Renal cortical epithelial cell (primary cell): Measurements from ENCODE around the gene ANK3. TPM values are rescaled to one million over a fixed set of nuclear protein-coding genes. Genes with fewer than 3 reads are reported as not detected.
"Not testable (repeated sequence)": the region's sequence is repeated elsewhere in the genome, so short reads cannot be mapped to it uniquely, and the experiment has no call there.

Experiments
- DNase-seq: peaks from one replicate; pipeline ENCODE4 v3.0.0-alpha.2; 2011; ENCODE audit warnings: low read depth
- total RNA-seq: library from RNA; depleted of rRNA; stranded (reverse); fragments of >200 nt; gene quantifications from 2 replicates; pipeline ENCODE4 v1.2.3, GENCODE V29; 2014

ANK3 gene
- total RNA-seq, 1 donor from 2014 or later: 68.6 TPM

GRCh38 chr10:60096761-60097513, 292.7 kb downstream of the ANK3 start:
- DNase-seq: peak; percentile 25

DNA sequence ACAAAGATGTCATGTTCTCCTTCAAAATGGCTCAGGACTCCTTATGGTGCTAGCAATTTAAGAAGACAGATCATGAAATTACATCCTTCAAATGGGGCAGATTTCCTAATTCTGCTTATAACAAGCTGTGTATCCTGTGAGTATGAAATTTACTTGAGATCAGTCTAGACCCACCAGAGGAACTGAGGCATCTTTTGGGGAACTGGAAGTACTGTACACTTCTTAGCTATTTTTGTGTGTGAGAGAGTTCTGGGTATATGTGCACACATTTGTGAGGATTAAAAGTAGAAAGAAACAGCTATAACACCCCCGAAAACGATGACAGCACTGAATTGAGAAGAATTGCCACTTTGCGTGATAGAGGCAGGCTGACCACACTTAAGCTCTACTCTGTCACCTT, 296.4 kb downstream of the ANK3 start:
- DNase-seq: no peak

- no peak for DNase-seq
Observed at GRCh38 chr10:60086862-60087261, 302.8 kb downstream of the ANK3 start.

GRCh38 chr10:60086421-60086820, 303.3 kb downstream of the ANK3 start:
- no peak for DNase-seq

- no peak for DNase-seq
Observed at GRCh38 chr10:60082744-60083344, 306.8 kb downstream of the ANK3 start.

- no peak for DNase-seq
Observed at GRCh38 chr10:60082341-60082740, 307.3 kb downstream of the ANK3 start.

DNA sequence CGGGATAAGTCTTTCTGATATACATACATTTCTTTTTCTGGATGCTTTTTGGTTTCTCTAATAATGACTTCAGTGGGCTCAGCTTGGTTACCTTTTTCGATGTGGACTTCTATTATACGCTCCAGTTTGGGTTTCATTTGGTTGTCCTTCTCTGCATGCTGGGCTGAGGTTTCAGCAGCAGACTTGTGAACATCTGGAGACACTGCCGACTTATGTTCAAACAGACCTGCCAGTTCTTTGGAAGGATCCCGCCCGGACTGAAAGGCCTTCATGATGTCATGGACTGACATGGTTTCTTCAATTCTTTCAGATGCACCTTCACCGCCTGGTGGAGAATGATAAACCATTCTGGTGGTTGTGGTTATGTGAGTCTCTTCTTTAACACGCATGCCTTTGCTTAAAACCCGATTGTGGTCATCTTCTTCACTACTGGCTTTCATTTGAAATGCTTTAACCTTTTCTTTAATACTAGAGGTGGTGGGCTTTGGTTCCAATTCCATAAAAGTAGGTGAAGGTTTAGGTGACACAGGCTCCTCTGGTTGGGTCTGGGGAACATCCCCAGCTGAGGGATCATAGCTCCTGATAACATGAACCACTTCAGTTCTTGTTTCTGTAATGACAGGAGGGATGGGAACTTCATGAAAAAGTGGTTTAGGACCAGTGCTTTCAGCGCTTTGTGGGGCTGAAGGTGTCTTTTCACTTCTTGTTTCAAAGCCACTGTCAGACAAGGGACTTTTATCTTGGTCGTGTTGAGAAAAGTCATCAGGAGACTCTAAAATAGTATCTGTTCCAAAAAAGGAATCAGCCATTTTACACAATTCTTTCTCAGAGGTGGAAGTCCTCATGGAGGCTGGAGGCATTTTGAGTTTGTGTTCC, 315.7 kb downstream of the ANK3 start:
- DNase-seq: no peak

- DNase-seq: no peak
Observed at GRCh38 chr10:60073397-60073780, 316.3 kb downstream of the ANK3 start.

- no peak for DNase-seq
Observed at GRCh38 chr10:60069311-60069710, 320.4 kb downstream of the ANK3 start.

DNA sequence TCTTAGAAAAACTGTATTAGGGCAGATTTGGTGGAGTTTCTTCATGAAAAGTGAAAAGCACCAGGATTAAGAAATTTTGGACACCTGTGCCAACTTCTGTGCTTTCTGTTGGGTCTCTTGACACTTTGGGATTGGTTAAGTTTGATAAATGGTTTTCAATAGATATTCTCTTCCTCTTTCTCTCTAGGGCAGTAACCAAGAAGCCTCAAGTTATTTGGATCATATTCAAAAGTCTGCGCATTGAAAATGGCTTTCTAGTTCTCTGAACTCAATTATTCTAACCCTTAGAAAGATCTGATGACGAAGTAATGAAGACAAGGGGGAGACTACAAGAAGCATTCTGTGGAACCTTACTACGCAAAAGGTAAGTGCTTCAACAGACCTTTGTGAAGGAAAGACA, 339.3 kb downstream of the ANK3 start:
- no peak for DNase-seq

GRCh38 chr10:60048091-60048501, 341.6 kb downstream of the ANK3 start:
- peak; percentile 72 for DNase-seq

GRCh38 chr10:60045571-60045970, 344.1 kb downstream of the ANK3 start:
- DNase-seq: no peak

DNA sequence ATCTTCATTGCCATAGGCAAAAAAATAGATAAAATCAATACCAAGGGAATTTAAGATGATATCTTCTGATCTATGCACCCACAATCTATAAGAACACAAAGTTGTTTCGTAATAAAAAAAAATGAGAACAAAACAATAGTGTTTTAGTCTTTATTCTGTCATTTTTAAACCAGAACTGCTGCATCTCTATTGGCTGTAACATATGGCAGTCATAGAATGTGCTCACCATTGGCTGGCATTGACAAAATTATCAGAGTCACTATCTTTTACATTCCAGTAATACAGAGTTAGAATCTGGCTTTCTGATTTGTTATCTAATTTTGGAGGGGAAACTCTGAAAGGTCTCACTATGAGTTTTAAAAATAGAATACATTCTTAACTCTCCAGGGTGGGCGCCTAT, 344.7 kb downstream of the ANK3 start:
- no peak for DNase-seq

DNA sequence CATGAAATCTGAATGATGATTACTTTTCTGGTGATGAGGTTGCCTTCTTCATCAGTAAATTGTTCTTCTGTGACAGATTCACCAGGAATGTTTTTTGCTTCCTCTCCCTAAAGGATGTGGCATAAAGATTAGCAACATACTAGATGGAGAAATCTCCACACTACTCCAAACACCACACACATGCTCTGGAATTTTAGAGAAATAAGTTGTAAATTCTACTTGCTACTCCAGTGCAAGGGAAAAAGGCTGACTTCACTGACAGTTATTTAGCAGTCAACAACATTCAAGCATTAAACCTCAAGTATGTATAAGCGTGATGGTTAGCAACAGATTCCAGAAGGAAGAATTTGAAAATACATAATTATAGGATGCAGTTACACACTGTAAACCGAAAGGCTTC, 345.4 kb downstream of the ANK3 start:
- no peak for DNase-seq

DNA sequence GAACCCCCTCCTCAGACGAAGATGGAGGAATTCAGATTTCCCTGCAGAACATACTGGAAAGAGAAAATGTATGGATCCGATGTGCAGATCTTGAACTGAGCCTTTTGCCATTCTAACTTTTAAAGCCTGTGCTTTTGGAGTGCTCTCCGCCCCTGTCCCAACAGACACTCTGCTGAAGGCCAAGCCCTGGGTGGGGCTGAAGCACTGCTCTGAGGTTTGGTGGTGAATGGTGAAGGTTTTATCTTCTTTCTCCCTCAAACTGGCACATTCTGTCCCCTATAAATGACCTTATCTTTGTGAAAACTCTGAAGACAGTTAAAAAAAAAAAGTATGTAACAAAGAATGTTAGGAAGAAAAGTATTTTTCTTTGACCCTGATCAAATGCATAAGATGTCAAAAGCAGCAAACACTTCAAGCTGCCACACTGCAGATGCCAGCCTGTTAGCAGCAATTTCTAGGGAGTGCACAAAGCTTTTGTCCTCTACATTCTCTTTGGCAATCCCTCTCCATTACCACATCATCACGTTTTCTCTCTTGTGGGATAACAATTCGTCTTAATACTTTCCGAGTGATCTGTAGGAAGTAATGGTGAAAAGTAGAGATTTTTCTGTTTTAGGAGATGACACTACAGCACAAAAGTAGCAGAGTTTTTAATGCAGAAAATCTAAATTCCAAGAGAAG, 346.0 kb downstream of the ANK3 start:
- DNase-seq: no peak

GRCh38 chr10:60042914-60043313, 346.8 kb downstream of the ANK3 start:
- DNase-seq: peak; percentile 42

GRCh38 chr10:60042262-60042661, 347.4 kb downstream of the ANK3 start:
- DNase-seq: peak; percentile 38

DNA sequence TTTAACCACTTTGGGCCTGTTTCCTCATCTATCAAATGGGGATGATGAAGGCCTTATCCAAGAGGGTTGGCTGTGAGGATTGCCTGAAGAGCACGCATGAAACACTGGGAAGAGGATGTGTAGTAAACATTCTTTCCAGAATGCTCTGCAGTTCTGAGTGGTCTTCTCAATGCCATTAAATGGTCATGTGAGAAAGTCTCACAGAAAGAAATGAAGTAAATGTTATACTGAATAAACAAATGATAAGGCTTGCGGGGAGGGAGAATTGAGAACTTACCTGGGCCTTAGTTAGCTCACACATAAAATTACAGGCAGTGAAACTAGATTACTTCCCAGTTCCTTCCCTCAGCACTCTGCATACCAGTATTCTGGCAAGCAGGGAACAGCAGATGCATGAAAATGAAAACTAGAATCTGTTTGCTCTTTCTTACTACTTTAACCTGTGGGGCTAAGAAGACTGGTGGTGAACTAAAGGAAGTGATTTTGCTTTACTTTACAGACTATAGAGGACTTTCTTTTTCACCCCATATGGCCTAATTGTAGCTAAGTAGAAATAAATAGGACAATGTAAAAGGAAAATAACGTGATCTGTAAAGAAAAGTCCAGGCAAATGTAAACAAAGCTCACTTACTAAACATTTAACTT, 348.1 kb downstream of the ANK3 start:
- DNase-seq: no peak

DNA sequence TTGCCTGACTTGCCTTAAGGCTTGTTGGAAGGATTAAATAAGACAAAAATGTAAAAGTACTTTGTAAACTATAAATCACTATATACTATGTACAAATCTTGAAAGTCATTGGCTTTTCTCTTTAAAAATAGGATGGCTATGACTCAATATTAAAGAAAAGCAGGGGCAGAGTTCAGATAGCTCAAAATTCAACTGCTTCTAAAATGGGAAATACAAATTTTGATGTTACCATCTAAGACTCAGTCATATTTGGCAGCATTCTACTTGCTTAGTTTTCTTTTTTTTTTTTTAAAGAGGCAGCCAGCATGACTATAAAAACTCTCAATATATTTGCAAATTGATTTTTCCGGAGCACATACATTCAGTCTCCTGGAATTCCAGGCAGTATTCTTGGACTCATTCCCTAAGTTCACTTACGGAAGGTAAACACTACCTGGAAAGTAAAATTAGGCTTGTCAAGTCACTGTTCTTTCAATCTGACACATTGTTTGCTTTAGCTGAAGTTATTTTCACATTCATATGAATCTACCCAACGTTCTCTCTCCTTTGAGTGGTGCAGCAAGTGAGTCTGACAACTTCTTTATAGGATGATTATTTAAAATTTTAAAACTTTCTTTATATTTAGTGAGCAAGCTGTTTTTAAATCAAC, 349.5 kb downstream of the ANK3 start:
- no peak for DNase-seq

DNA sequence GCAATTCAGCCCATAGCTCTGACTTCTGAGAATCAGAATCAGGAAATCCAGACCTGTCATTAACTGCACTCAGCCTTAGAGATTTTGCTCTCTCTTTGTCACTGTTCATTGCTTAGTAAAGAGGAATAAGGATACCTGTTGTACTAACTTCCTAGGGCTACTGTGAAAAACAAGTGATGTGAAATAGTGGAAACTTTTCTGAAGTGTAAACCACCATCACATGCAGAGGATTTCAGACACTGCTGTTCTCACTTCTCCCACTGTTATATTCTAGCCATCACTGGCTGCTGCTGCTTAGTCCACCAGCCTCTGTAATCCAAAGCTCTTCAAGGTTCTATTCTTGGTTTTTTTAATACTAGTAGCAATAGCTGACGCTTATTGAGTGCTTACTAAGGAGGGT, 353.7 kb downstream of the ANK3 start:
- DNase-seq: no peak

- not testable (repeated sequence) for DNase-seq
Observed at GRCh38 chr10:60035375-60035774, 354.3 kb downstream of the ANK3 start.
